Uterus (tissue), 2 donors: Measurements from ENCODE around the gene SMAD4.

Experiments used
- CTCF ChIP-seq, 4 experiments: fragments of 200-600 bp in 2 of 4; fragments of 450-650 bp in 2 of 4; sonication (generic) in 2 of 4; IDR thresholded peaks; one replicate each; pipeline ENCODE4 v1.5.1; 2016 to 2019; ENCODE audit warnings: antibody characterized with exemption in 4 of 4, mild to moderate bottlenecking in 2 of 4, moderate library complexity in 1 of 4
- POLR2A ChIP-seq, 2 donors: fragments of 450-650 bp; IDR thresholded peaks; one replicate each; pipeline ENCODE4 v1.6.1; 2016; ENCODE audit warnings: antibody characterized with exemption in 2 of 2, mild to moderate bottlenecking in 1 of 2, moderate library complexity in 1 of 2

DNA sequence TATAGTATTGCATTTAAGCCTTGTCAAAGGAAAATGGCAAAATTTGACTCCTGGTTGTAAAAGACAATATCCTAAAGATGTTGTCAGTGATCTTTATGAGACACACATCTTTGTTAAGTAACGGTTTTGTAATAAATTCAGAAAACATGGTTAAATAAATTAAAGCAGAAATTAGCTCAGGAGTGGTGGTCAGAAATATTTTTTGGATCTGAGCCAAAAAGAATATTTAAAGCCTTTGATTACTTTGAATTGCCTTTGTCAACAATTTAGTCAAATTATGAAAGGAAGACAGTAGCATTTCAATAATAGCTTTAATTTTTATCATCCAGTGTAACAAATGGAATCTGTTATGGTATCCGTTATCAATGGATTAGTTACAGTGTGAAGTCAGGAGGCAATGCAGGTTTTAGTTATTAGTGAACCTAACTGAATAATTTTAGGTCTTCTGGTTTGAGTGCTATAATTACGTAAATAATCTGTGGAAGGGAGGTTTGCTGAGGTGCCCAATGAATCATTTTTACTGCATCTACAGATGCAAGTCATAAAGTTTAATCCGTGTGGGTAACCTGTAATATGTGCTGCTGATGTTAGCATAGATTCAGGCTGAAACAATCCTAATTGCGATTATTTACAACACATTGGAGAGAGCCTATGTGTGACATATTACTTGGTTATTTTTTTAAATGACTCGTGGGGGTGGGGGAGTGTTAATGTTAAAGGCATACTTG lies 42.7 kb downstream of the SMAD4 start:
- TF ChIP-seq CTCF (IDR thresholded peaks at IDR 0.05) (no peak), POLR2A (IDR thresholded peaks at IDR 0.05) (no peak)
